HUES6 (cell line): Measurements from ENCODE around the gene PPL.

Source experiments
- H3K27ac ChIP-seq: 2 replicates; pipeline ENCODE4 v1.7.0; 2013; ENCODE audit warnings: low read depth, mild to moderate bottlenecking, low read length, inconsistent platforms
- H3K27me3 ChIP-seq: 2 replicates; pipeline ENCODE4 v1.6.1; 2013; ENCODE audit warnings: low read length; ENCODE audit not compliant: control insufficient read depth, insufficient read depth
- H3K36me3 ChIP-seq: 2 replicates; pipeline ENCODE4 v1.6.1; 2013; ENCODE audit warnings: low read length; ENCODE audit not compliant: control insufficient read depth, insufficient read depth
- H3K4me1 ChIP-seq: 2 replicates; pipeline ENCODE4 v1.6.1; 2013; ENCODE audit warnings: low read length; ENCODE audit not compliant: control insufficient read depth, insufficient read depth
- H3K4me3 ChIP-seq: 2 replicates; pipeline ENCODE4 v1.5.1; 2013; ENCODE audit warnings: low read depth, low read length
- H3K9ac ChIP-seq: one replicate; pipeline ENCODE4 v1.6.1; 2013; ENCODE audit warnings: mild to moderate bottlenecking, low read length
- H3K9me3 ChIP-seq: 2 replicates; pipeline ENCODE4 v1.6.1; 2013; ENCODE audit warnings: low read depth, low read length; ENCODE audit not compliant: control insufficient read depth, insufficient read depth

PPL gene

GRCh38 chr16:4873091-4873490 lies 63.9 kb downstream of the PPL start:
- no peak overlapping the region for H3K9ac ChIP-seq
- H3K4me1 ChIP-seq = no peaks in the 10 kb centered on the region
- peaks cover 92% of the 10 kb centered on the region for H3K36me3 ChIP-seq
- H3K27ac ChIP-seq = no peak overlapping the region
- no peak overlapping the region for H3K4me3 ChIP-seq
- no peaks in the 10 kb centered on the region for H3K27me3 ChIP-seq
- no peaks in the 10 kb centered on the region for H3K9me3 ChIP-seq

- peaks cover 80% of the 10 kb centered on the region for H3K36me3 ChIP-seq
- H3K4me1 ChIP-seq = no peaks in the 10 kb centered on the region
Observed at GRCh38 chr16:4871071-4871470, 65.9 kb downstream of the PPL start.

GRCh38 chr16:4870138-4870671 lies 66.7 kb downstream of the PPL start:
- no peaks in the 10 kb centered on the region for H3K4me1 ChIP-seq

More at GRCh38 chr16:4871071-4871470, 65.9 kb downstream of the PPL start:
- Histone ChIP-seq H3K27me3 (no peaks in the 10 kb centered on the region), H3K4me3 (no peak overlapping the region), H3K27ac (no peak overlapping the region), H3K9ac (no peak overlapping the region), H3K9me3 (no peaks in the 10 kb centered on the region)

GRCh38 chr16:4869147-4869805 lies 67.7 kb downstream of the PPL start:
- Histone ChIP-seq H3K27ac (no peak overlapping the region), H3K9ac (no peak overlapping the region), H3K36me3 (peaks cover 67% of the 10 kb centered on the region), H3K9me3 (no peaks in the 10 kb centered on the region), H3K4me3 (no peak overlapping the region), H3K27me3 (no peaks in the 10 kb centered on the region), H3K4me1 (no peaks in the 10 kb centered on the region)

More at GRCh38 chr16:4870138-4870671, 66.7 kb downstream of the PPL start:
- no peak overlapping the region for H3K27ac ChIP-seq
- H3K36me3 ChIP-seq = peaks cover 74% of the 10 kb centered on the region
- no peak overlapping the region for H3K4me3 ChIP-seq
- H3K9ac ChIP-seq = no peak overlapping the region
- no peaks in the 10 kb centered on the region for H3K9me3 ChIP-seq
- no peaks in the 10 kb centered on the region for H3K27me3 ChIP-seq

- no peaks in the 10 kb centered on the region for H3K9me3 ChIP-seq
- H3K4me3 ChIP-seq = no peak overlapping the region
- H3K36me3 ChIP-seq = peaks cover 65% of the 10 kb centered on the region
- no peak overlapping the region for H3K27ac ChIP-seq
- no peaks in the 10 kb centered on the region for H3K4me1 ChIP-seq
- no peaks in the 10 kb centered on the region for H3K27me3 ChIP-seq
- no peak overlapping the region for H3K9ac ChIP-seq
Observed at GRCh38 chr16:4868535-4868934, 68.4 kb downstream of the PPL start.

GRCh38 chr16:4868026-4868425 lies 68.9 kb downstream of the PPL start:
- Histone ChIP-seq H3K4me3 (no peak overlapping the region), H3K4me1 (no peaks in the 10 kb centered on the region), H3K36me3 (peaks cover 63% of the 10 kb centered on the region), H3K9me3 (no peaks in the 10 kb centered on the region), H3K27me3 (no peaks in the 10 kb centered on the region), H3K9ac (no peak overlapping the region), H3K27ac (no peak overlapping the region)

GRCh38 chr16:4866586-4866985 lies 70.4 kb downstream of the PPL start:
- H3K4me1 ChIP-seq = no peaks in the 10 kb centered on the region
- H3K9me3 ChIP-seq = no peaks in the 10 kb centered on the region
- H3K4me3 ChIP-seq = no peak overlapping the region
- H3K27me3 ChIP-seq = no peaks in the 10 kb centered on the region
- H3K9ac ChIP-seq = no peak overlapping the region
- peaks cover 65% of the 10 kb centered on the region for H3K36me3 ChIP-seq
- no peak overlapping the region for H3K27ac ChIP-seq

- no peak overlapping the region for H3K9ac ChIP-seq
- H3K27me3 ChIP-seq = no peaks in the 10 kb centered on the region
- H3K9me3 ChIP-seq = no peaks in the 10 kb centered on the region
- H3K36me3 ChIP-seq = peaks cover 67% of the 10 kb centered on the region
- H3K27ac ChIP-seq = no peak overlapping the region
- no peak overlapping the region for H3K4me3 ChIP-seq
- H3K4me1 ChIP-seq = no peaks in the 10 kb centered on the region
Observed at GRCh38 chr16:4865231-4865860, 71.6 kb downstream of the PPL start.

GRCh38 chr16:4864728-4865127 lies 72.2 kb downstream of the PPL start:
- peaks cover 67% of the 10 kb centered on the region for H3K36me3 ChIP-seq

GRCh38 chr16:4862639-4863038 lies 74.3 kb downstream of the PPL start:
- H3K9me3 ChIP-seq = no peaks in the 10 kb centered on the region
- H3K4me3 ChIP-seq = no peak overlapping the region
- no peaks in the 10 kb centered on the region for H3K4me1 ChIP-seq
- no peaks in the 10 kb centered on the region for H3K27me3 ChIP-seq
- peaks cover 67% of the 10 kb centered on the region for H3K36me3 ChIP-seq
- no peak overlapping the region for H3K9ac ChIP-seq
- no peak overlapping the region for H3K27ac ChIP-seq

More at GRCh38 chr16:4864728-4865127, 72.2 kb downstream of the PPL start:
- Histone ChIP-seq H3K4me1 (no peaks in the 10 kb centered on the region), H3K27ac (no peak overlapping the region), H3K27me3 (no peaks in the 10 kb centered on the region), H3K4me3 (no peak overlapping the region), H3K9me3 (no peaks in the 10 kb centered on the region), H3K9ac (no peak overlapping the region)

GRCh38 chr16:4860727-4861342 lies 76.1 kb downstream of the PPL start:
- no peaks in the 10 kb centered on the region for H3K4me1 ChIP-seq
- no peaks in the 10 kb centered on the region for H3K9me3 ChIP-seq
- H3K9ac ChIP-seq = no peak overlapping the region
- peaks cover 79% of the 10 kb centered on the region for H3K36me3 ChIP-seq
- H3K4me3 ChIP-seq = no peak overlapping the region
- no peak overlapping the region for H3K27ac ChIP-seq
- H3K27me3 ChIP-seq = no peaks in the 10 kb centered on the region
